HepG2 (cell line): Measurements from ENCODE around the gene PATL1. TPM values are rescaled to one million over a fixed set of nuclear protein-coding genes. Genes with fewer than 3 reads are reported as not detected.
A peak's percentile ranks its signal among the peaks of the same experiment; 100 is the strongest.

ENCODE experiments used
- AKNA ChIP-seq: sonication (generic); formaldehyde crosslinking; IDR thresholded peaks from 2 replicates; pipeline ENCODE4 v1.4.0; 2020; ENCODE audit warnings: missing genetic modification reagents, borderline replicate concordance
- BCL3 ChIP-seq: sonication (generic); formaldehyde crosslinking; IDR thresholded peaks from 2 replicates; pipeline ENCODE4 v1.5.1; 2020; ENCODE audit warnings: mild to moderate bottlenecking, missing genetic modification reagents, moderate library complexity
- BRCA1 ChIP-seq: sonication (generic); formaldehyde crosslinking; IDR thresholded peaks from 2 replicates; pipeline ENCODE4 v1.4.0; 2020; ENCODE audit warnings: missing genetic modification reagents
- CCAR2 ChIP-seq: fragments of 200-400 bp; formaldehyde crosslinking; optimal IDR thresholded peaks from 2 replicates; pipeline ENCODE3; 2018; ENCODE audit warnings: low read depth, mild to moderate bottlenecking, low read length, moderate library complexity
- GATAD2A ChIP-seq: IDR thresholded peaks from 2 replicates; pipeline ENCODE4 v1.6.1; 2016
- HNRNPLL ChIP-seq: fragments of 200-400 bp; formaldehyde crosslinking; IDR thresholded peaks from 2 replicates; pipeline ENCODE4 v1.6.1; 2017; ENCODE audit warnings: mild to moderate bottlenecking, low read depth, low read length; ENCODE audit not compliant: poor library complexity, severe bottlenecking
- KMT2A ChIP-seq: sonication (generic); formaldehyde crosslinking; IDR thresholded peaks from 2 replicates; pipeline ENCODE4 v1.4.0; 2020; ENCODE audit warnings: missing genetic modification reagents
- STAT5B ChIP-seq: sonication (generic); formaldehyde crosslinking; IDR thresholded peaks from 2 replicates; pipeline ENCODE4 v1.4.0; 2020; ENCODE audit warnings: missing genetic modification reagents
- ZFP36L1 ChIP-seq: sonication (generic); formaldehyde crosslinking; IDR thresholded peaks from 2 replicates; pipeline ENCODE4 v1.8.0; 2022; ENCODE audit warnings: mild to moderate bottlenecking, missing genetic modification reagents, moderate library complexity
- ZNF136 ChIP-seq: sonication (generic); formaldehyde crosslinking; IDR thresholded peaks from 2 replicates; pipeline ENCODE4 v1.8.1; 2022; ENCODE audit warnings: low read depth, mild to moderate bottlenecking, moderate library complexity, missing genetic modification reagents
- ZNF260 ChIP-seq: sonication (generic); formaldehyde crosslinking; IDR thresholded peaks from 2 replicates; pipeline ENCODE4 v1.4.0; 2020; ENCODE audit warnings: missing genetic modification reagents, low read depth, mild to moderate bottlenecking, borderline replicate concordance
- ZNF275 ChIP-seq: sonication (generic); formaldehyde crosslinking; IDR thresholded peaks from 2 replicates; pipeline ENCODE4 v1.8.0; 2022; ENCODE audit warnings: missing genetic modification reagents, mild to moderate bottlenecking, inconsistent platforms, borderline replicate concordance
- ZNF280D ChIP-seq: sonication (generic); formaldehyde crosslinking; IDR thresholded peaks from 2 replicates; pipeline ENCODE4 v1.5.1; 2020; ENCODE audit warnings: mild to moderate bottlenecking, missing genetic modification reagents
- ZNF335 ChIP-seq: sonication (generic); formaldehyde crosslinking; IDR thresholded peaks from 2 replicates; pipeline ENCODE4 v1.4.0; 2020; ENCODE audit warnings: missing genetic modification reagents
- polyA plus RNA-seq, 8 experiments: library from polyadenylated mRNA; depleted of rRNA in 3 of 8; stranded (reverse) in 7 of 8; unstranded in 1 of 8; fragments of >200 nt; fragmentation: Illumina TruSeq in 4 of 8; extraction: Trizol in 4 of 8; gene quantifications; 2 replicates each; pipeline versions ENCODE4 v1.2.1 to v1.2.3, GENCODE V29; 2011 to 2016; ENCODE audit warnings: low read depth in 4 of 8, missing spikeins in 1 of 8, mixed read lengths in 1 of 8; ENCODE audit not compliant: insufficient read depth in 1 of 8
- total RNA-seq, 5 experiments: library from RNA; depleted of rRNA; stranded (reverse); fragments of >200 nt; fragmentation: Illumina TruSeq; extraction: Trizol; gene quantifications; 2 replicates each; pipeline ENCODE4 v1.2.3, GENCODE V29; 2016; ENCODE audit warnings: low read depth in 1 of 5
- TF ChIP-seq, protein P1 (sequence below): sonication (generic); formaldehyde crosslinking; IDR thresholded peaks from 2 replicates; pipeline ENCODE4 v1.5.0; 2020; ENCODE audit warnings: mild to moderate bottlenecking, missing genetic modification reagents

Gene PATL1
- total and polyA plus RNA-seq, 2 of the 13 experiments (the other 11 are each of a cell fraction or from before 2014, with no cell fraction given), result 12.9 to 26.8 TPM

DNA sequence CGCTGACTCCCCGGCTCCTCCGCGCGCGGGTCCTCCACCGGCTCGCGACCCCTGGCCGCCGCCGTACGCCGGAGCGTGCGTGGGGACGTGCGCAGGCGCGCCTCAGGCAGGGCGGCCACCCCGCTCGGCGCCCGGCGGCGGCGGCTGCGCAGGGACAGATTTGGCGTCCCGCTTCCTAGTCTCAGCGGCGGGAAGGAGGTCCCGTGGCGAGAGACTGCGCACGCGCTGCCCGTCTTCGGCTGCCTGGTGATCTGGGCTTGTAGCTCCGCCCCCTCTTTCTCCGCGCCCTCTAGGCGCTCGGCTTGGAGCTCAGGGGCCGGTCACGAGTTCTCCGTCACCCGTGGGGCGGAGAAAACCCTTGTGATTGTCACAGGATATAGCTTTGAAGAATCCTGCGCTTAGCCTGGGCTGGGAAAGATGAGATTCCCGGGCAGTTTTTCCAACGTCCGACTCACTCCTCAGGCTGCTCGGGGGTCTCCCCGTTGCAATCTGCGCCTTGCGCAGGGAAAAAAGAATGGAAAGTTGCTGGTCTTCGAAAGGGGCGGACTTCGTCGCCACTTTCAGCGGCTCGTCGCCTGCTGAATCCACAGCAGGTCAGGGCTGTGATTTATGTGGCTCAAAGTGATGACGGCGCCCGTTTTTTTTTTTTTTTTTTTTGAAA is at the start of gene PATL1 (continued):
- TF ChIP-seq ZFP36L1 (CRISPR knock-in tag) (0 out of 2 replicates have a peak, but pooled peaks have one; percentile 55), BRCA1 (peak; percentile 63; the same call in 1 of the 2 replicates), HNRNPLL (peak; percentile 86), ZNF260 (CRISPR knock-in tag) (no peak), BCL3 (CRISPR knock-in tag) (peak; percentile 58; the same call in 1 of the 2 replicates), ZNF136 (CRISPR knock-in tag) (0 out of 2 replicates have a peak, but pooled peaks have one; percentile 47), ZNF275 (CRISPR knock-in tag) (no peak), ZNF335 (CRISPR knock-in tag) (peak; percentile 22; the same call in 1 of the 2 replicates), KMT2A (peak; percentile 45; the same call in 1 of the 2 replicates), GATAD2A (CRISPR knock-in tag) (peak; percentile 72), AKNA (CRISPR knock-in tag) (no peak), CCAR2 (no peak), STAT5B (CRISPR knock-in tag) (no peak), ZNF280D (CRISPR knock-in tag) (no peak)
- TF ChIP-seq, protein P1, sequence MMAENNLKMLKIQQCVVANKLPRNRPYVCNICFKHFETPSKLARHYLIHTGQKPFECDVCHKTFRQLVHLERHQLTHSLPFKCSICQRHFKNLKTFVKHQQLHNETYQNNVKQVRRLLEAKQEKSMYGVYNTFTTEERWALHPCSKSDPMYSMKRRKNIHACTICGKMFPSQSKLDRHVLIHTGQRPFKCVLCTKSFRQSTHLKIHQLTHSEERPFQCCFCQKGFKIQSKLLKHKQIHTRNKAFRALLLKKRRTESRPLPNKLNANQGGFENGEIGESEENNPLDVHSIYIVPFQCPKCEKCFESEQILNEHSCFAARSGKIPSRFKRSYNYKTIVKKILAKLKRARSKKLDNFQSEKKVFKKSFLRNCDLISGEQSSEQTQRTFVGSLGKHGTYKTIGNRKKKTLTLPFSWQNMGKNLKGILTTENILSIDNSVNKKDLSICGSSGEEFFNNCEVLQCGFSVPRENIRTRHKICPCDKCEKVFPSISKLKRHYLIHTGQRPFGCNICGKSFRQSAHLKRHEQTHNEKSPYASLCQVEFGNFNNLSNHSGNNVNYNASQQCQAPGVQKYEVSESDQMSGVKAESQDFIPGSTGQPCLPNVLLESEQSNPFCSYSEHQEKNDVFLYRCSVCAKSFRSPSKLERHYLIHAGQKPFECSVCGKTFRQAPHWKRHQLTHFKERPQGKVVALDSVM (CRISPR knock-in tag), result no peak
- TF ChIP-seq, all 625 proteins: peak for 156
